ENCODE data around the gene ZMYND11.

ZMYND11 gene

GRCh38 chr10:247480-247879 is 112.2 kb downstream of the ZMYND11 start:
- Histone ChIP-seq H3K9ac (ENCODE audit: low read length) (no peak overlapping the region), H3K27ac (ENCODE audit: low read depth, low read length, poor library complexity, severe bottlenecking) (no peak overlapping the region), H3K4me2 (ENCODE audit: low read length) (no peak overlapping the region), H3K9me3 (ENCODE audit: low read length) (no peaks in the 10 kb centered on the region), H3K27me3 (ENCODE audit: insufficient read depth, low read length) (no peaks in the 10 kb centered on the region), H3K36me3 (ENCODE audit: insufficient read depth, low read length) (peaks cover 30% of the 10 kb centered on the region), H3F3A (ENCODE audit: insufficient read depth, low read length) (no peaks in the 10 kb centered on the region), H3K4me3 (ENCODE audit: low read depth, low read length, poor library complexity, severe bottlenecking) (no peak overlapping the region), H4K20me1 (ENCODE audit: insufficient read depth, low read length) (no peaks in the 10 kb centered on the region), H2AFZ (ENCODE audit: low read length) (no peak overlapping the region), H3K79me2 (ENCODE audit: insufficient read depth, low read length) (no peaks in the 10 kb centered on the region), H3K9me2 (ENCODE audit: low read depth, low read length) (no peaks in the 10 kb centered on the region), H3K4me1 (ENCODE audit: insufficient read depth, low read length, severe bottlenecking) (peaks cover 7% of the 10 kb centered on the region)
- no peak for TF ChIP-seq CTCF (IDR thresholded peaks at IDR 0.05; ENCODE audit: low read length)
- TF ChIP-seq EZH2 (IDR thresholded peaks at IDR 0.05; ENCODE audit: borderline replicate concordance, low read length): no peak

- Histone ChIP-seq H3K27me3 (ENCODE audit: insufficient read depth, low read length) (no peaks in the 10 kb centered on the region), H3K36me3 (ENCODE audit: insufficient read depth, low read length) (peaks cover 30% of the 10 kb centered on the region), H3F3A (ENCODE audit: insufficient read depth, low read length) (no peaks in the 10 kb centered on the region), H3K4me1 (ENCODE audit: insufficient read depth, low read length, severe bottlenecking) (peaks cover 7% of the 10 kb centered on the region), H4K20me1 (ENCODE audit: insufficient read depth, low read length) (no peaks in the 10 kb centered on the region), H3K79me2 (ENCODE audit: insufficient read depth, low read length) (no peaks in the 10 kb centered on the region), H3K4me2 (ENCODE audit: low read length) (no peak overlapping the region), H3K9ac (ENCODE audit: low read length) (no peak overlapping the region), H3K27ac (ENCODE audit: low read depth, low read length, poor library complexity, severe bottlenecking) (no peak overlapping the region), H3K9me2 (ENCODE audit: low read depth, low read length) (no peaks in the 10 kb centered on the region), H3K9me3 (ENCODE audit: low read length) (no peaks in the 10 kb centered on the region), H2AFZ (ENCODE audit: low read length) (no peak overlapping the region), H3K4me3 (ENCODE audit: low read depth, low read length, poor library complexity, severe bottlenecking) (no peak overlapping the region)
- TF ChIP-seq EZH2 (IDR thresholded peaks at IDR 0.05; ENCODE audit: borderline replicate concordance, low read length) (no peak), CTCF (IDR thresholded peaks at IDR 0.05; ENCODE audit: low read length) (no peak)
These were observed 113.1 kb downstream of the ZMYND11 start for GRCh38 chr10:248307-248706.

GRCh38 chr10:251982-252582 is 116.8 kb downstream of the ZMYND11 start:
- H3K9me2 ChIP-seq (ENCODE audit: low read depth, low read length): no peaks in the 10 kb centered on the region
- H3K9ac ChIP-seq (ENCODE audit: low read length): no peak overlapping the region
- H3K36me3 ChIP-seq (ENCODE audit: insufficient read depth, low read length): peaks cover 32% of the 10 kb centered on the region; the same call in 1 of the 2 replicates
- H3K4me1 ChIP-seq (ENCODE audit: insufficient read depth, low read length, severe bottlenecking): peaks cover 2% of the 10 kb centered on the region
- no peak overlapping the region for H3K4me2 ChIP-seq (ENCODE audit: low read length)
- H3K9me3 ChIP-seq (ENCODE audit: low read length): no peaks in the 10 kb centered on the region
- no peaks in the 10 kb centered on the region for H3K27me3 ChIP-seq (ENCODE audit: insufficient read depth, low read length)
- H3F3A ChIP-seq (ENCODE audit: insufficient read depth, low read length): no peaks in the 10 kb centered on the region
- no peaks in the 10 kb centered on the region for H4K20me1 ChIP-seq (ENCODE audit: insufficient read depth, low read length)
- no peak overlapping the region for H3K27ac ChIP-seq (ENCODE audit: low read depth, low read length, poor library complexity, severe bottlenecking)
- H3K79me2 ChIP-seq (ENCODE audit: insufficient read depth, low read length): no peaks in the 10 kb centered on the region
- H3K4me3 ChIP-seq (ENCODE audit: low read depth, low read length, poor library complexity, severe bottlenecking): no peak overlapping the region
- no peak for TF ChIP-seq EZH2 (IDR thresholded peaks at IDR 0.05; ENCODE audit: borderline replicate concordance, low read length)
- H2AFZ ChIP-seq (ENCODE audit: low read length): no peak overlapping the region

All from OCI-LY1 (cell line).